BJ (cell line): ENCODE measurements around the gene SPOPL. TPM values are rescaled to one million over a fixed set of nuclear protein-coding genes. Genes with fewer than 3 reads are reported as not detected.

Source experiments
- CTCF ChIA-PET: fragments of 350-600 bp; formaldehyde crosslinking; extraction: SDS; loops from one replicate; lab custom pipeline; 2021; ENCODE audit warnings: antibody characterized with exemption, inconsistent platforms; lab: Yijun Ruan, JAX
- POLR2A ChIA-PET: fragments of 300-600 bp; sonication (Branson Sonifier 250); formaldehyde crosslinking; extraction: SDS; loops from one replicate; lab custom pipeline; 2021; ENCODE audit warnings: antibody characterized with exemption; lab: Charles Lee
- DNase-seq: peaks from one replicate; pipeline ENCODE4 v3.0.0-alpha.2; 2011; ENCODE audit warnings: low read depth
- H3K27me3 ChIP-seq: 2 replicates; pipeline ENCODE4 v1.6.0; 2011; ENCODE audit warnings: low read length; ENCODE audit not compliant: control insufficient read depth, insufficient read depth
- H3K36me3 ChIP-seq: 2 replicates; pipeline ENCODE4 v1.5.1; 2011; ENCODE audit warnings: low read length; ENCODE audit not compliant: control insufficient read depth, insufficient read depth
- H3K4me3 ChIP-seq: 2 replicates; pipeline ENCODE4 v1.5.1; 2011; ENCODE audit warnings: low read depth, mild to moderate bottlenecking, control low read depth, low read length
- CTCF ChIP-seq: IDR thresholded peaks from 2 replicates; pipeline ENCODE4 v1.5.1; 2011; ENCODE audit warnings: low read depth, mild to moderate bottlenecking, control low read depth, inconsistent platforms, low read length, moderate library complexity; ENCODE audit not compliant: insufficient read depth
- polyA plus RNA-seq: library from polyadenylated mRNA; depleted of rRNA; stranded (reverse); fragments of >200 nt; gene quantifications from 2 replicates; pipeline ENCODE4 v1.2.3, GENCODE V29; 2011

SPOPL gene
- polyA plus RNA-seq, 1 experiment: 5.8 TPM

GRCh38 chr2:138494265-138494966 lies 7.2 kb upstream of the SPOPL start:
- Histone ChIP-seq H3K36me3 (no peaks in the 10 kb centered on the region), H3K27me3 (no peaks in the 10 kb centered on the region), H3K4me3 (no peak overlapping the region)
- no peak for DNase-seq
- no peak for TF ChIP-seq CTCF
- ChIA-PET CTCF (interaction anchor here (1.2 kb wide), 1 partner anchor 9 kb away, joined by 3 read pairs; no protein-coding TSS in a partner anchor), POLR2A (no interaction called here)

- no peaks in the 10 kb centered on the region for H3K36me3 ChIP-seq
- H3K27me3 ChIP-seq: no peaks in the 10 kb centered on the region
- TF ChIP-seq CTCF: no peak
- no peak overlapping the region for H3K4me3 ChIP-seq
- ChIA-PET POLR2A (no interaction called here), CTCF (interaction anchor here (1.2 kb wide), 1 partner anchor 8 kb away, joined by 3 read pairs; no protein-coding TSS in a partner anchor)
- DNase-seq: no peak
These were observed 6.2 kb upstream of the SPOPL start for GRCh38 chr2:138495384-138495783.

GRCh38 chr2:138496096-138496651 lies 5.4 kb upstream of the SPOPL start:
- POLR2A ChIA-PET: no interaction called here
- no peak for TF ChIP-seq CTCF
- Histone ChIP-seq H3K36me3 (no peaks in the 10 kb centered on the region), H3K4me3 (no peak overlapping the region), H3K27me3 (no peaks in the 10 kb centered on the region)
- no peak for DNase-seq
- CTCF ChIA-PET: no interaction called here

- no peak for TF ChIP-seq CTCF
- Histone ChIP-seq H3K4me3 (no peak overlapping the region), H3K36me3 (no peaks in the 10 kb centered on the region), H3K27me3 (no peaks in the 10 kb centered on the region)
- no peak for DNase-seq
- ChIA-PET POLR2A (no interaction called here), CTCF (no interaction called here)
These were observed 4.3 kb upstream of the SPOPL start for GRCh38 chr2:138497294-138497693.

- TF ChIP-seq CTCF: no peak
- Histone ChIP-seq H3K36me3 (no peaks in the 10 kb centered on the region), H3K4me3 (no peak overlapping the region), H3K27me3 (no peaks in the 10 kb centered on the region)
- ChIA-PET CTCF (no interaction called here), POLR2A (no interaction called here)
- no peak for DNase-seq
These were observed 1.9 kb upstream of the SPOPL start for GRCh38 chr2:138499684-138500083.
